NCI-H774 (cell line): Measurements from ENCODE around the gene RAD23B.

Experiments
- DNase-seq: peaks from one replicate; lab custom pipeline; 2025; lab: John Stamatoyannopoulos, UW

Gene RAD23B

DNA sequence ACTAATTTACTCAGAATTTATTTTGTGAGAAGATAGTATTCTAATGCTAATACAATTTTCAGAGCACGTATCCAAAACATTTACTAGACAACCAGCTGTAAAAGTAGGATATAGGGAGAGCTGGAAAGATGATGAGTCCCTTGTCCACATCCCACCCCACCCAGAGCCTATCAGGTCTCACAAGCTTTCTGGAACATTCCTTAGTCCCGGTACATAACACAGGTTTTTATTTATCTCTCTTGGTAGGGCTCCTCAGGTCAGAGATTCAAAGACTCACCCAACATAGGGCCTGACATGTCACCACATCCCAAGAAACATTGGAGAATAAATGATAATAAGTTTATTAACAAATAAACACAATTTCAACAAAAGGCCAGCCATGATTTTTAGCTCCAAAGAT, 13.8 kb upstream of the RAD23B start:
- DNase-seq: no peak

- no peak for DNase-seq
These were observed 13.4 kb upstream of the RAD23B start for GRCh38 chr9:107269681-107270080.

GRCh38 chr9:107270082-107270481, 13.0 kb upstream of the RAD23B start:
- no peak for DNase-seq

GRCh38 chr9:107270580-107270979, 12.5 kb upstream of the RAD23B start:
- no peak for DNase-seq

GRCh38 chr9:107273634-107274033, 9.4 kb upstream of the RAD23B start:
- no peak for DNase-seq

GRCh38 chr9:107274096-107274495, 9.0 kb upstream of the RAD23B start:
- DNase-seq: no peak

GRCh38 chr9:107274953-107275422, 8.1 kb upstream of the RAD23B start:
- DNase-seq: no peak

GRCh38 chr9:107275530-107275929, 7.5 kb upstream of the RAD23B start:
- no peak for DNase-seq

- no peak for DNase-seq
These were observed 5.9 kb upstream of the RAD23B start for GRCh38 chr9:107276966-107277710.

DNA sequence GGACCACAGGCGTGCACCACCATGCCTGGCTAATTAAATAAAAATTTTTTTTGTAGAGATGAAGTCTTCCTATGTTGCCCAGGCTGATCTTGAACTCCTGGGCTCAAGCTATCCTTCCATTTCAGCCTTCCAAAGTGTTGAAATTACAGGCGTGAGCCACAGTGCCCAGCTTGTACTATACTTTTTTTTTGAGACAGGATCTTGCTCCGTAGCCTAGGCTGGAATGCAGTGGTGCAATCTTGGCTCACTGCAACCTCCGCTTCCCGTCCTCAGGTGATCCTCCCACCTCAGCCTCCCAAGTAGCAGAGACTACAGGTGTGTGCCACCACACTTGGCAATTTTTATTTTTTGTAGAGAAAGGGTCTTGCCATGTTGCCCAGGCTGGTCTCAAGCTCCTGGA, 5.3 kb upstream of the RAD23B start:
- DNase-seq: no peak

GRCh38 chr9:107279086-107279485, 4.0 kb upstream of the RAD23B start:
- DNase-seq: no peak

- DNase-seq: no peak
These were observed 2.5 kb upstream of the RAD23B start for GRCh38 chr9:107280543-107280942.

DNA sequence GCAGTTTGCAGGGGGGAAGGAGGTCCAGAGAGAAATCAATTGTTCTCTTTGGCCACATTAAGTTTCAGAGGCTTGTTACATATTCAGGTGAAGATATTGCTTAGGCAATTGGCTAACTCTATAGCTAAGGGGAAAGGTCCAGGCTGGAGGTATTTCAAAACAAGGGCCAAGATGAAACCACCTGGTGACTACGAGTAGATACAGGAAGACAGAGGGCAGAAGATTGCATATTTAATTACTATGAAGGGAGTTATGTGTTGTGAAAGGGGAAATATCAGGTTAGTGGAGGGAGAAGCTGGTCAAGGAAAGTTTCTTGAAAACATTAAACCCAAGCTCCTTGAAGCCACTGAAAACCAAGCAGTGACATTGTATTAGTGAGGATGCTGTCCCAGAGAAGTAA, 1.9 kb upstream of the RAD23B start:
- no peak for DNase-seq

GRCh38 chr9:107281922-107282667, 984 bp upstream of the RAD23B start:
- no peak for DNase-seq

DNA sequence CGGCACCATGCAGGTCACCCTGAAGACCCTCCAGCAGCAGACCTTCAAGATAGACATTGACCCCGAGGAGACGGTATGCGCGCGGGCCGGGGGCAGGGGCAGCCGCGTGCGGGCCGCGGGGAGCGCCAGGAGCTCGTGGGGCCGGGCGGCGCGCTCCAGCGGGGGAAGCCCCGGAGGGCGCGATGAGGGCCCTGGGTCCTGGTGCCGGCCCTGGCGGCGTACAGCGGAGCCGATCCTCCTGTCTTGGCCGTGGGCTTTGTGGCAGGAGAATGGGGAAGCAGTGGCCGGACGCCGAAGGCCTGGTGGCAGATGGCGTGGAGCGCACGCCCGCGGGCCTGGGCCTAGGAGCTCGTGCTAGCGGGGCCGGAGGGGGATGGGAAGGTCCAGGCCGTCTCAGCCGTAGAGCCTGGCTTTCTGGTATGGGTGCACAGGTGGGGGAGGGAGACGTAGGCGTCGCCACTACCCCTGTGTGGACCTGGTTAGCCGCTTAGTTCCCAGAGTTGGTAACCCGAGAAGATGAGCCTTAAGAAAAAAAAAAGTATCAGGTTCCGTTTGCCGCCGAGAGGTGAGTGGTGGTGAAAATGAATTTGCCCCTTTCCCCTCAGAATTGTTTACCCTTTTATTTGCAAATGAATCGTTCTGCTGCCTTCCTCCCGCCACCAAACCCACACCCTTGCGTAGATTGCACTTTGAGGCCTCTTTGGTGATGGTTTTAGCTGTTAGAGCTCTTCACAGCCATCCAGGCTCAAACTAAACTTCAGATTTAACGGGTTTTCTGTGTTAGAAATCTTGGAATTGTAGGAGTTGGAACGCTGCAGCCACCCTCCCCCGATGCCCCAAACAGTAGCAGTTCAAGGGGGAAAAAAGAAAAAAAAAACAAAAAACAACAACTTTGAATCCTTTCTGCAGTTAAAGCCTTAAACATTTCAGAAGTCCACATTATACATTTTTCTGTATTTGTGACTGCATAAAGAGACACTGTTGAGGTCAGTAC, 841 bp downstream of the RAD23B start:
- DNase-seq: peak; percentile 47

DNA sequence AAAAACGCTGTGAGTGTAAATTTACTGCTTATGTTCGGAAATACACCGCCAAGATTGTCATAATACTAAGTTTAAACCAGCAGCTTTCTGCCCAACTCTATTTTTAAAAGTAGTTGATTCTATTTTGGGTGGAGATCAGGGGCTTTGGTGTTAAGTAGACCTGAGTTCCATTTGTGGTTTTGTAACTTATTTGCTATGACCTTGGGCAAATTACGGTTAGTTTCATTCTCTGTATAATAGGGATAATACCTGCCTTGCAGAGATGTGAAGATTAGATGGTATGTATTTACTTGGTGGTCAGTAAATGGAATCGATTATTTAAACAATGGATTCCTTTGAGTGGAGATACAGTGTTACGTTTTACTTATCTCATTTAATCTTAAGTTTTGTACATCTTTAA, 1.6 kb downstream of the RAD23B start:
- DNase-seq: no peak

- DNase-seq: no peak
These were observed 2.2 kb downstream of the RAD23B start for GRCh38 chr9:107285286-107285685.

DNA sequence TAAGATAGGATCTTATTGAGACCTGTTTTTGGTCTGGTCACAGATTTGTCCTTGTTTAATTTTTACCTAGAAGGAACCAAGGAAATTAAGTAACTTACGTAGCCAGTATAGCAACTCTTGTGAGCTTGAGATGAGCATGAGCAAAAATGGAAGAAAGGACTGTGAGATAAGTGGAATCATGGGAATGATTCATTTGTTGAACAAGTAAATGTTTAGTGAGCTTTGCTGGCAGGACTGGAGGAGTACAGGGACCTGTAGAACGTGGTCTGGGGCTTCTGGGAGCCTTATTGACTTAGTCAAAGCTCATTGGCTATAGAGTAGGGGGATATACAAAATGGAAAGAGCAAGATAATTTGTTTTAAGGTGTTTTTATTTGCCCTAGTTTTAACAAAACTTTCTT, 3.0 kb downstream of the RAD23B start:
- no peak for DNase-seq

DNA sequence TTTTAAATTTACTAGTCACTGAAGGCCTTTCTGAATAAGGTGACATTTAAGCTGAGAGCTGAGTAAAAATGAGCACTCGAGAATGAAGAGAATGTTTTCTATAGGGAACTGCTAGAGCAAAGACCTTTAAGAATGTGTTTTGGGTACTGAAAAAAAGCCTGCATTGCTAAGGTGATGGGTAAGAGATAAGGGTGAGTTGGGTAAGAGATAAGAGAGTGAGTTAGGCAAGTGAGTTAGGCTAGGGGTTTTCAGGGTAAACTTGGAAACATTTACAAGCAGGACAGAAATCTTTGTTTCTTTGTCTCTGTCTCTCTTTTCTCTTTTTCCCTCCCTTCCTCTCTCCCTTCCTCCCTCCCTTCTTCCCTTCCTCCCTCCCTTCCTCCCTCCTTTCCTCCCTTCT, 5.6 kb downstream of the RAD23B start:
- no peak for DNase-seq

DNA sequence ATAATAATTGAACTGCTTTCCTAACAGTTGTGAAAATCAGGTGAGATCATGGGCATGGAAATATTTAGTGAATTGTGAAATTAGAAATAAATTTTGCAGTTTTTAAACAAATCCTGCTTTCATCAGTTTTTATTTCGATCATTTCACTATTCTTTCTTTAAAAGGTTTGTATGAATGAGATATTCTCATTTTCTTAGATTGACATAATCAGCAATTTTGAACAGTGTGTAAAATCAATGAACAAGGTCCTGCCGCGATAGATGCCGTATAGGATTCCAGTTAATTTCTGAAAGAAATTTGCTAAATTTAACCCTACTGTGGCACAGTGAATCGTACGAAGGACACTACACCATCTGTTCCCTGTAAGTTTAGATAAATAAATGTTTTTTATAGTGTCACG, 7.5 kb downstream of the RAD23B start:
- DNase-seq: no peak

DNA sequence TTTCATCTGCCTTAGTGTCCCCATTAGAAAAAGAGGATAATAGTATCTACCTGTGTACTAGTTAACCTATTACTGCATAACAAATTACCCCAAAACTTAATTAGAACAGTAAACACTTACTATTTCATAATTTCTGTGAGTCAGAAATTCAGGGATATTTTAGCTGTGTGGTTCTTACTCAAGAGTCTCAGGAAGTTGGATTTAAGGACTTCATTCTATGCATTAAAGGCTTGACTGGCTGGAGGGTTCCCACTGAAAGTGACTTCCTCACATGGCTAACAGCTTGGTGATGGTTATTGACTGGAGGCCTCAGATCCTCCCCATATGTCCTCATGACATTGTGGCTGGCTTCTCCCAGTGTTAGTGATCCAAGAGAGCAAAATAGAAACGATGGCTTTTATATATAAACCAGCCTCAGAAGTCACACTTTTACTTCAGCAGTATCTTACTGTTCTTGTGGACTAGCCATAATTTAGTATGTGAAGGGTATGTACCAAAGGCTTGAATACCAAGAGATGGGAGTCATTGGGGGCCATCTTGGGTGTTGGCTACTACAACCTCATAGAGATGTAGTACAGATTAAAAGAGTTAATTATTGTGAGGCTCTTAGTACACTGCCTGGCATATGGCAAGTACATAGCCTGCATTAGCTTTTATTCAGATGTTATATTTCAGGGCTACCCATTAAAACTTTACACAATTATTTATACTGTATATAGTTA, 9.9 kb downstream of the RAD23B start:
- DNase-seq: no peak
